Measurements from ENCODE around the gene LCA5L. TPM values are rescaled to one million over a fixed set of nuclear protein-coding genes. Genes with fewer than 3 reads are reported as not detected.

Gene LCA5L
- total and polyA plus RNA-seq, 2 of the 13 experiments (the other 11 are each of a cell fraction or from before 2014, with no cell fraction given), result 0.13 to 0.55 TPM

- ChIA-PET CTCF (ENCODE audit: low intra/inter-chr PET ratio, low total read pairs) (no interaction called here), POLR2A (no interaction called here)
- 4% methylated on average over 1 of the region's 1 CpG for WGBS (ENCODE audit: low lambda C conversion rate)
- no peak overlapping the region for H3K4me2 ChIP-seq (ENCODE audit: low read depth, low read length)
- 0 out of 5 replicates have a peak, but pooled peaks cover 0 to 2% of the 10 kb centered on the region in 2 experiments for H3K27me3 ChIP-seq (ENCODE audit: control insufficient read depth in 1 of 2, insufficient read depth in 2 of 2, low read length in 2 of 2)
- no peak for DNase-seq (ENCODE audit: low spot score)
- H3K4me1 ChIP-seq (ENCODE audit: insufficient read depth, low read length), result no peaks in the 10 kb centered on the region
- intact Hi-C loops (cut with micrococcal nuclease; ENCODE audit: unreplicated experiment), result no loop called here
- H4K20me1 ChIP-seq (ENCODE audit: insufficient read depth, low read length), result no peaks in the 10 kb centered on the region
- H2AFZ ChIP-seq (ENCODE audit: low read length), result no peak overlapping the region
- BruUV-seq (replicated peaks), result no TSS peak
- TF ChIP-seq CREB3 (CRISPR knock-in tag; IDR thresholded peaks at IDR 0.05) (no peak), ZNF12 (CRISPR knock-in tag; IDR thresholded peaks at IDR 0.05) (peak; percentile 67)
- H3K79me2 ChIP-seq (ENCODE audit: insufficient read depth, low read length), result no peaks in the 10 kb centered on the region
- FAIRE-seq, result no peak
- H3K27ac ChIP-seq (ENCODE audit: extremely low read length, insufficient read depth, low read length), result no peak overlapping the region
- in situ Hi-C loops (cut with HindIII; ENCODE audit: extremely low pct_ligation_motif_present, low pct_unique_long_range_greater_than_20kb), result no loop called here
- no peaks in the 10 kb centered on the region for H3K36me3 ChIP-seq (replicated peaks in 1 of 2; ENCODE audit: control insufficient read depth in 1 of 2, insufficient read depth in 2 of 2, low read length in 2 of 2)
- no peaks in the 10 kb centered on the region for H3K9me3 ChIP-seq (ENCODE audit: low read length)
- H3K4me3 ChIP-seq (replicated peaks in 1 of 3; ENCODE audit: insufficient read depth in 1 of 3, low read depth in 2 of 3, low read length in 3 of 3), result no peak overlapping the region
- H3K9ac ChIP-seq (ENCODE audit: insufficient read depth, low read depth, low read length), result no peak overlapping the region
- ATAC-seq, result no peak
These were observed 6.3 kb downstream of the LCA5L start for GRCh38 chr21:39439232-39439631.

- Histone ChIP-seq H2AFZ (ENCODE audit: low read length) (no peak overlapping the region), H3K4me2 (ENCODE audit: low read depth, low read length) (no peak overlapping the region), H3K79me2 (ENCODE audit: insufficient read depth, low read length) (no peaks in the 10 kb centered on the region), H4K20me1 (ENCODE audit: insufficient read depth, low read length) (no peaks in the 10 kb centered on the region), H3K4me1 (ENCODE audit: insufficient read depth, low read length) (no peaks in the 10 kb centered on the region), H3K27me3 (ENCODE audit: control insufficient read depth in 1 of 2, insufficient read depth in 2 of 2, low read length in 2 of 2) (no peaks in the 10 kb centered on the region), H3K27ac (ENCODE audit: extremely low read length, insufficient read depth, low read length) (no peak overlapping the region), H3K9ac (ENCODE audit: insufficient read depth, low read depth, low read length) (no peak overlapping the region), H3K4me3 (replicated peaks in 1 of 3; ENCODE audit: insufficient read depth in 1 of 3, low read depth in 2 of 3, low read length in 3 of 3) (no peak overlapping the region), H3K36me3 (replicated peaks in 1 of 2; ENCODE audit: control insufficient read depth in 1 of 2, insufficient read depth in 2 of 2, low read length in 2 of 2) (no peaks in the 10 kb centered on the region), H3K9me3 (ENCODE audit: low read length) (no peaks in the 10 kb centered on the region)
- in situ Hi-C loops (cut with HindIII; ENCODE audit: extremely low pct_ligation_motif_present, low pct_unique_long_range_greater_than_20kb) (no loop called here), intact Hi-C loops (cut with micrococcal nuclease; ENCODE audit: unreplicated experiment) (no loop called here)
- no peak for ATAC-seq
- no peak for DNase-seq (ENCODE audit: low spot score)
- TF ChIP-seq HMGA1 (CRISPR knock-in tag; conservative IDR thresholded peaks at IDR 0.05) (no peak), NFKB2 (CRISPR knock-in tag; IDR thresholded peaks at IDR 0.05; ENCODE audit: borderline replicate concordance) (no peak), ISX (CRISPR knock-in tag; conservative IDR thresholded peaks at IDR 0.05) (no peak), NPAS2 (CRISPR knock-in tag; IDR thresholded peaks at IDR 0.05; ENCODE audit: borderline replicate concordance) (no peak), ELF3 (CRISPR knock-in tag; IDR thresholded peaks at IDR 0.05) (no peak), ZIK1 (CRISPR knock-in tag; IDR thresholded peaks at IDR 0.05; ENCODE audit: borderline replicate concordance, low read depth) (no peak)
- FAIRE-seq, result no peak
- 60% methylated on average over 4 of the region's 4 CpGs for WGBS (ENCODE audit: low lambda C conversion rate)
- ChIA-PET CTCF (ENCODE audit: low intra/inter-chr PET ratio, low total read pairs) (no interaction called here), POLR2A (no interaction called here)
- BruUV-seq (replicated peaks), result no TSS peak
These were observed 10.6 kb downstream of the LCA5L start for GRCh38 chr21:39434950-39435349.
